Esophagus muscularis mucosa (tissue), 4 donors: ENCODE results near the gene ELP4.

Source experiments
- EP300 ChIP-seq: sonication (generic); formaldehyde crosslinking; IDR thresholded peaks from one replicate; pipeline ENCODE4 v1.6.1; 2017; ENCODE audit warnings: antibody characterized with exemption
- POLR2A ChIP-seq: fragments of 450-650 bp; IDR thresholded peaks from one replicate; pipeline ENCODE4 v1.6.1; 2017; ENCODE audit warnings: antibody characterized with exemption, moderate library complexity, mild to moderate bottlenecking, low read depth
- POLR2AphosphoS5 ChIP-seq, 2 donors: sonication (generic); formaldehyde crosslinking; IDR thresholded peaks; one replicate each; pipeline ENCODE4 v1.6.1; 2017; ENCODE audit warnings: antibody characterized with exemption in 2 of 2
- TF ChIP-seq, protein P1 (sequence below), 3 experiments: fragments of 200-600 bp in 2 of 3; fragments of 450-650 bp in 1 of 3; sonication (generic) in 2 of 3; IDR thresholded peaks; one replicate each; pipeline ENCODE4 v1.5.1; 2017 to 2019; ENCODE audit warnings: antibody characterized with exemption in 3 of 3, mild to moderate bottlenecking in 2 of 3, moderate library complexity in 1 of 3

DNA sequence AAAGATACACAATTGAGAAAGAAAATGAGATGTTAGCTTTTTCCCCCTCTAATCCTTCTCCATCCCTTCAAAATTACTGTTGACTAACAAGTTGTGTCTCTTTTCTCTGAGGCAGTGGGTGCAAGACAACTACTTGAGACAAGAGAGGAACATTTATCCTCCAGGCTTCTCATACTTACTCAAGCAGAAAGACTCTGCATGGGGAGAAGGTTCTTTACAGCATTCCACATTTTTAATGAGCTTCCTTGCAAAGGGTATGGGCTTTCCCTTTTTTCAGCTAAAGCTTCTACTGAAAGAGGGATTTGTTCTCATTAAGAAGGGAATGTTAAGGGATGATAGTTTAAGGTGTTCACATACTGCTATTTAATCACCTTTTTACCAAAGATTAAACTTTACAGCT, 253.7 kb downstream of the ELP4 start:
- no peak for TF ChIP-seq POLR2A
- TF ChIP-seq, protein P1, sequence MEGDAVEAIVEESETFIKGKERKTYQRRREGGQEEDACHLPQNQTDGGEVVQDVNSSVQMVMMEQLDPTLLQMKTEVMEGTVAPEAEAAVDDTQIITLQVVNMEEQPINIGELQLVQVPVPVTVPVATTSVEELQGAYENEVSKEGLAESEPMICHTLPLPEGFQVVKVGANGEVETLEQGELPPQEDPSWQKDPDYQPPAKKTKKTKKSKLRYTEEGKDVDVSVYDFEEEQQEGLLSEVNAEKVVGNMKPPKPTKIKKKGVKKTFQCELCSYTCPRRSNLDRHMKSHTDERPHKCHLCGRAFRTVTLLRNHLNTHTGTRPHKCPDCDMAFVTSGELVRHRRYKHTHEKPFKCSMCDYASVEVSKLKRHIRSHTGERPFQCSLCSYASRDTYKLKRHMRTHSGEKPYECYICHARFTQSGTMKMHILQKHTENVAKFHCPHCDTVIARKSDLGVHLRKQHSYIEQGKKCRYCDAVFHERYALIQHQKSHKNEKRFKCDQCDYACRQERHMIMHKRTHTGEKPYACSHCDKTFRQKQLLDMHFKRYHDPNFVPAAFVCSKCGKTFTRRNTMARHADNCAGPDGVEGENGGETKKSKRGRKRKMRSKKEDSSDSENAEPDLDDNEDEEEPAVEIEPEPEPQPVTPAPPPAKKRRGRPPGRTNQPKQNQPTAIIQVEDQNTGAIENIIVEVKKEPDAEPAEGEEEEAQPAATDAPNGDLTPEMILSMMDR (IDR thresholded peaks at IDR 0.05) = no peak
- TF ChIP-seq EP300 = no peak
- TF ChIP-seq POLR2AphosphoS5 (IDR thresholded peaks at IDR 0.05) = no peak
